ENCODE measurements around the gene CCDC3. TPM values are rescaled to one million over a fixed set of nuclear protein-coding genes. Genes with fewer than 3 reads are reported as not detected.

The CCDC3 gene
- total RNA-seq, 1 experiment from 2014 or later: not detected

Small RNA genes within 50 kb of the gene (small RNA-seq; reads per million reads assigned to genes)
- not detected for gene RNA5SP300

Other genes starting within 250 kb of the CCDC3 start
- gene OPTN, start 98.5 kb upstream of the CCDC3 start, total RNA-seq (2014; rRNA removed; shearing (Covaris generic)): 20.3 and 21.2 TPM in 2 replicates
- 14.5 and 20.1 TPM in 2 replicates for gene MCM10, start 159.8 kb upstream of the CCDC3 start, total RNA-seq (2014; rRNA removed; shearing (Covaris generic))
- not detected in 2 replicates for gene UCMA, start 232.7 kb upstream of the CCDC3 start, total RNA-seq (2014; rRNA removed; shearing (Covaris generic))

Data from HT-29 (cell line).